A673 (cell line): ENCODE results near the gene SORCS1. TPM values are rescaled to one million over a fixed set of nuclear protein-coding genes. Genes with fewer than 3 reads are reported as not detected.
A peak's percentile ranks its signal among the peaks of the same experiment; 100 is the strongest.

Experiments used
- BruUV-seq: library from RNA; stranded (reverse); fragments of 400-500 nt; replicated peaks from 2 replicates; lab custom pipeline; 2021; lab: Mats Ljungman, UMichigan
- CTCF ChIA-PET: fragments of 300-600 bp; sonication (Branson Sonifier 250); formaldehyde crosslinking; loops from one replicate; lab custom pipeline; 2022; ENCODE audit warnings: antibody characterized with exemption; lab: Charles Lee
- POLR2A ChIA-PET: fragments of 300-600 bp; sonication (Branson Sonifier 250); formaldehyde crosslinking; loops from one replicate; lab custom pipeline; 2022; ENCODE audit warnings: antibody characterized with exemption; ENCODE audit not compliant: low non-redundant PET; lab: Charles Lee
- DNase-seq: peaks from one replicate; pipeline ENCODE4 v3.0.0-alpha.2; 2015; ENCODE audit warnings: low spot score
- H3K27ac ChIP-seq: fragments of 200-600 bp; sonication (generic); 2 replicates; pipeline ENCODE4 v1.5.1; 2016; ENCODE audit warnings: mixed run types, low read depth, mild to moderate bottlenecking, mixed read lengths, antibody characterized with exemption, low read length; ENCODE audit not compliant: poor library complexity, severe bottlenecking
- H3K27me3 ChIP-seq: fragments of 200-600 bp; sonication (generic); replicated peaks from 2 replicates; pipeline ENCODE4 v1.6.1; 2017; ENCODE audit warnings: mixed run types, low read depth, mild to moderate bottlenecking, mixed read lengths, antibody characterized with exemption, low read length; ENCODE audit not compliant: insufficient read depth, poor library complexity
- H3K36me3 ChIP-seq: fragments of 200-600 bp; sonication (generic); 2 replicates; pipeline ENCODE4 v1.6.1; 2016; ENCODE audit warnings: mixed run types, mild to moderate bottlenecking, mixed read lengths, antibody characterized with exemption, low read length; ENCODE audit not compliant: insufficient read depth, poor library complexity, severe bottlenecking
- H3K4me1 ChIP-seq: fragments of 200-600 bp; sonication (generic); 2 replicates; pipeline ENCODE4 v1.6.1; 2017; ENCODE audit warnings: mixed run types, mild to moderate bottlenecking, mixed read lengths, antibody characterized with exemption, low read length; ENCODE audit not compliant: insufficient read depth, poor library complexity, severe bottlenecking
- H3K4me3 ChIP-seq: fragments of 200-600 bp; sonication (generic); 2 replicates; pipeline ENCODE4 v1.5.1; 2016; ENCODE audit warnings: low read depth, mixed run types, mild to moderate bottlenecking, mixed read lengths, low read length; ENCODE audit not compliant: poor library complexity, severe bottlenecking
- H3K9me3 ChIP-seq: fragments of 200-600 bp; sonication (generic); 2 replicates; pipeline ENCODE4 v1.6.1; 2016; ENCODE audit warnings: mixed run types, low read depth, mild to moderate bottlenecking, mixed read lengths, antibody characterized with exemption, low read length; ENCODE audit not compliant: poor library complexity, severe bottlenecking
- CTCF ChIP-seq: fragments of 300-800, 200-600 bp; sonication (generic); conservative IDR thresholded peaks from 2 replicates; pipeline ENCODE4 v1.5.1; 2017; ENCODE audit warnings: low read depth, mild to moderate bottlenecking, antibody characterized with exemption, low read length, moderate library complexity, mixed read lengths
- EZH2 ChIP-seq: fragments of 200-600 bp; sonication (generic); IDR thresholded peaks from 2 replicates; pipeline ENCODE4 v1.6.1; 2017; ENCODE audit warnings: borderline replicate concordance, low read depth, mild to moderate bottlenecking, mixed read lengths, antibody characterized with exemption, low read length; ENCODE audit not compliant: poor library complexity, severe bottlenecking
- intact Hi-C: fragments of 100-400 bp; cut with micrococcal nuclease; formaldehyde crosslinking; loops from one replicate; pipeline ENCODE4 v1.10.0; 2022; ENCODE audit not compliant: unreplicated experiment
- total RNA-seq: library from RNA; stranded (reverse); gene quantifications from 2 replicates; pipeline ENCODE4 v1.2.3, GENCODE V29; 2021

SORCS1 gene
- total RNA-seq, 1 experiment from 2014 or later = 0.34 TPM

GRCh38 chr10:107091126-107091525 is 73.4 kb downstream of the SORCS1 start:
- TF ChIP-seq EZH2 (no peak), CTCF (no peak)
- peak; percentile 65 for DNase-seq
- Histone ChIP-seq H3K27ac (no peak overlapping the region), H3K9me3 (no peaks in the 10 kb centered on the region), H3K36me3 (no peaks in the 10 kb centered on the region), H3K27me3 (no peaks in the 10 kb centered on the region), H3K4me3 (no peak overlapping the region), H3K4me1 (peaks cover 8% of the 10 kb centered on the region)
- ChIA-PET POLR2A (no interaction called here), CTCF (no interaction called here)
- no TSS peak for BruUV-seq
- intact Hi-C loops = no loop called here

GRCh38 chr10:107085665-107086525 is 78.6 kb downstream of the SORCS1 start:
- intact Hi-C loops = no loop called here
- no TSS peak for BruUV-seq
- POLR2A ChIA-PET = no interaction called here

GRCh38 chr10:107083388-107084009 is 81.0 kb downstream of the SORCS1 start:
- intact Hi-C loops = no loop called here
- H3K9me3 ChIP-seq = no peaks in the 10 kb centered on the region
- H3K27ac ChIP-seq = no peak overlapping the region
- H3K4me3 ChIP-seq = no peak overlapping the region
- no peaks in the 10 kb centered on the region for H3K27me3 ChIP-seq
- no peaks in the 10 kb centered on the region for H3K4me1 ChIP-seq
- no peaks in the 10 kb centered on the region for H3K36me3 ChIP-seq
- POLR2A ChIA-PET = no interaction called here
- no TSS peak for BruUV-seq
- TF ChIP-seq EZH2 (no peak), CTCF (no peak)
- CTCF ChIA-PET = no interaction called here
- no peak for DNase-seq

More at GRCh38 chr10:107085665-107086525, 78.6 kb downstream of the SORCS1 start:
- H3K36me3 ChIP-seq = no peaks in the 10 kb centered on the region
- H3K27ac ChIP-seq = no peak overlapping the region
- H3K4me3 ChIP-seq = no peak overlapping the region
- DNase-seq = no peak
- no peak for TF ChIP-seq CTCF
- TF ChIP-seq EZH2 = no peak
- CTCF ChIA-PET = no interaction called here
- H3K9me3 ChIP-seq = no peaks in the 10 kb centered on the region
- H3K4me1 ChIP-seq = peaks cover 4% of the 10 kb centered on the region
- no peaks in the 10 kb centered on the region for H3K27me3 ChIP-seq
